Activated CD4-positive, alpha-beta T cell treated with anti-CD3 and anti-CD28 coated beads, Interleukin-2, amount 50 U/mL, for 16 hours (primary cell): ENCODE measurements around the gene GPC6.

Source experiments
- DNase-seq: peaks from one replicate; pipeline ENCODE4 v3.0.0-alpha.2; 2020

GPC6 gene

GRCh38 chr13:93951108-93951507, 724.5 kb downstream of the GPC6 start:
- DNase-seq = no peak

GRCh38 chr13:93951951-93952350, 725.3 kb downstream of the GPC6 start:
- DNase-seq = no peak

DNA sequence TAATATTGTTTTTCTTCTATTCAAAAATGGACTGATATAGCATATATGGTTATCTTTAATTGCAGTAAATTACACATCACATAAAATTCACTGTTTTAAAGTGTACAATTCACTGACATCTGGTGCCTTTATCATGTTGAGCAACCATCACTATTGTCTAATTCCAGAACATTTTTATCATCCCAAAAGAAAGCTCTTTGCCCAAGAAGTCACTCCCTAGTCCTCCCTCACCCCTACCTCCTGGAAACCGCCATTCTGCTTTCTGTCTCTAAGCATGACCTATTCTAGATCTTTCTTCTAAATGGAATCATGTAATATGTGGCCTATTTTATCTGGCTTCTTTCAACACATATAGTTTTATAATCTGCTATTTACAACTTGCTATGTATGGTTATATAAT, 727.2 kb downstream of the GPC6 start:
- no peak for DNase-seq

DNA sequence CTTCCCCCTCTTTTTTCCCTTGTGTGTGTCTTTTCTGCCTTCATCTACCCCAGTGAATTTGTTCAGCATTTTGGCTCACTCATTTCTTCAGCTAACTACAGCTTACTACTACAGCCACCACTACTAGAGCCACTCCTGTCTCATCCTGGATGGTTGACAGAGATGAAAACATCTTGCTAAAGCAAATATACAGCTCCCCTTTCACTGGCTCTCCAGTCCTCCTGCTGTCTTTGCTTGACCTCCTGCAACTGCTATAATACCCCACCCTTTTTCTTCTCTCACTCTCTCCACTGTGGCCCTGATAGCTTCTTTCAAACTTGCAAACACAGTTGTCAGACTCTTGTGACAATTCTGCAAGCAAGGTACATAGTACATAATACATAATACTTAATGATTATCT, 729.3 kb downstream of the GPC6 start:
- DNase-seq = no peak

DNA sequence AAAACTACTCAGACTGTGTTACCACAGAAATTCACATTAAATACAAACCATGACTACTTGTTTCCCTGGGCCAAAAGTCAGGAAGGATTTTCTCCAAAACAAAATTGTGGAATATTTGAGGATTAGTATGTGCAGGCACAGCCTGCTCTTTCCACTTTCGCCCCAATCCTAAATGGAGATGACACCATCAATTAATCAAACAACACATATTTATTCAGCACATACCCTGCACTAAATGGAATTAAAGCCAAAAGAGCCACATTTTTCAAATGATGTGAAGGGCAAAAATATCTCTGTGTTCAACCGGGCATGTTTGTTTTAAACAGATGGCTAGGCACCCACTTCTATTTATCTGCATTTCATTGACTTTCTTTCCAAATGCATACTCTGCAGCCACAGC, 729.8 kb downstream of the GPC6 start:
- no peak for DNase-seq

DNA sequence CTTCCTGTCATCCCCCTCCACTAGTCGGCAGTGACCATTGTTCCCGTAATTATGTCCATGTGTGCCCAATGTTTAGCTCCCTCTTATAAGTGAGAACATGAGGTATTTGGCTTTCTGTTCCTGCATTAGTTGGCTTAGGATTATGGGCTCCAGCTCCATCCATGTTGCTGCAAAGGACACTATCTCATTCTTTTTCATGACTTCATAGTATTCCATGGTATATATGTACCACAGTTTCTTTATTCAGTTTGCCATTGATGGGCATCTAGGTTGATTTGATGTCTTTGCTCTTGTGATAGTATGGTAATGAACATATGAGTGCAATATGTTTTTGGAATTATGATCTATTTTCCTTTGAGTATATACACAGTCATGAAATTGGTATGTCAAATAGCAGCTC, 730.8 kb downstream of the GPC6 start:
- no peak for DNase-seq

- DNase-seq = no peak
These were observed 733.4 kb downstream of the GPC6 start for GRCh38 chr13:93959796-93960533.

- DNase-seq = no peak
These were observed 736.9 kb downstream of the GPC6 start for GRCh38 chr13:93963266-93964145.

- DNase-seq = no peak
These were observed 737.5 kb downstream of the GPC6 start for GRCh38 chr13:93964146-93964512.

- DNase-seq = no peak
These were observed 739.0 kb downstream of the GPC6 start for GRCh38 chr13:93965587-93965986.

GRCh38 chr13:93966267-93966936, 739.8 kb downstream of the GPC6 start:
- DNase-seq = no peak

DNA sequence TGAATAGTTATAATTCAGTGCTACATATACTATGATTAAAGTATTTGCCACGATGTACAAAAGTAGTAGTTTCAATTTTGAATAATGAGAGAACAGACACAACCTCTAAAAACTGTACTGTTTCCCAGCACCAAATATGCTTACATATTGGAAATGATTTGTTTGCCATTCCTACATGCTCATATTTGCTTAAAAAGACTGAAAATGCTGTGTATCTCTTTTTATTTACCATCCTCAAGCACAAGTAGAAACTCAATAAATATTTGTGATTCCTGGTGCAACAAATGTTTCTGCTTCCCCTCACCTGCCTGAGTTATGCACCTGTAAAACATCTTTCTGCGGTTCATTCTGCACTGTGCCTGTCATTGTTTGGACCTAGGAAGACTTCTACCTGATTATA, 740.7 kb downstream of the GPC6 start:
- DNase-seq = no peak

- no peak for DNase-seq
These were observed 748.6 kb downstream of the GPC6 start for GRCh38 chr13:93975242-93975641.

GRCh38 chr13:93976528-93976927, 749.9 kb downstream of the GPC6 start:
- no peak for DNase-seq

GRCh38 chr13:93977986-93978385, 751.4 kb downstream of the GPC6 start:
- DNase-seq = no peak

DNA sequence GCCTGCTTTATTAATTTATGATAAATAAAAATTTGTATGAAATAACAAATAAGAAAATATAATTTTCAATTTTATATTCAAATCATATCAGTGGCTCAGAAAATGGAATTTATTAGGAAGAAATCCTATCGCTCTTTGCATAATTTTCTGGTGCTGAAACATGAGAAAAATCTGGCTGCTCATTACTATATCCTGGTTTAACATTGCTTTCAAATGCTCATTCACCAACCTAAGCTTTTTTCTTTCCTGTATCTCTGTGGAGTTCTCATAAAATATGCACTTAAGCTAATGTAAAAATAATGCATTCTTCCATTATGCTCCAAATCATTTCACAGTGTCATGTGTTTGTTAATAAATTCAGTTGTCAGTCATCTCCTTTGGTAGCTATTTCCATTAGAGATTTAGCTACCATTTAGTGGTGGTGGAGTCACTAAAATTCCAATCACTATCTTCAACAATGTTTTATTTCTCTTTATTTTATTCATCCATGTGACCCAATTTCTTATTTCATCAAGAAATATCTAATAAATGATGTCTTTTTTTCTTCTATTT, 754.9 kb downstream of the GPC6 start:
- DNase-seq = no peak

DNA sequence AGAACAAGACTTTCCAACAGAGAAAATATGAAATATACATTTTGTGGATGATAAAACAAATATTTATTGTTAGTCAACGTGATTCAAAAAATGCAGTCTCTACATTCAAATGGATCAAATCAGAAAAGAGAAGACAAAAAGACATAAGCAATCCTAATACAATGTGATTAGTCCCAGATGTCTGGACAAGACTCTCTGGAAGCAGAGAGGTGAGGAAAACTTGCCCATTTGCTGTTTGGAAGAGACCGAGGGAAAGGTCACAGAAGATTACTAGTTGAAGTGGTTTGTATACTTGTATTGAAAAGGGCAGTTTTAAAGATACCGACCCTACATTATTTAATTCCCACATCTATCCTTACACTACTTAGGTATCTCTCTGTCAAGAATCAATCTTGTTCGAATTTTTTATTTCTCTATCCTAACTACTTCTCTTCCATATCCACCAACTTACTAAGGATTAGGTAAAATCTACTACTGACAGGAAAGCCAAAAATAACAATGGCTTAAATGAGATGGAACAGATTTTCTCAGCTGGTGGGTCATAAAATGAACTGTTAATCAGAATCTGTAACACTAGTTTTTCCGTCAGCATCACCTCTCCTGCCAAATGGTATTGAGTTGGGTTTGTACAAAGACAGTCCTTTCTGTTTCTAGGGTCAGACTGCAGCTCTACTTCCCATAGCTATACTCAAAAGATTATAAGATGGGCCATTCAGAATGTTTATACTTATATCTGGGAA, 755.7 kb downstream of the GPC6 start:
- DNase-seq = no peak

- no peak for DNase-seq
These were observed 757.4 kb downstream of the GPC6 start for GRCh38 chr13:93984052-93984451.

DNA sequence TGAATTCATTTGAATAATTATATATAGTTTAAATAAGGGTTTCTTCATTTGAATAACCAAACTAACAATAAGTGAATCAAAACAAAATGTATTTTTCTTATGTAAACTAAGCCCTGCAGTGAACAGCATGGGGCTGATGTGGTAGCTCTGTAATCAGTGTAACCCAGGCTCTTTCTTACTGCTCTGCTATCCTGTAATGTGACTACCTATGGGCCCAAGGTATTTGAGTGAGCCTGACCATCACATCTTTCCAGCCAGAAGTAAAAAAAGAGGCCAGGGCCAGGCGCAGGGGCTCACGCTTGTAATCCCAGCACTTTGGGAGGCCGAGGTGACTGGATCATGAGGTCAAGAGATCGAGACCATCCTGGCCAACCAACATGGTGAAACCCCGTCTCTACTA, 758.3 kb downstream of the GPC6 start:
- DNase-seq = no peak

- DNase-seq = no peak
These were observed 760.9 kb downstream of the GPC6 start for GRCh38 chr13:93987458-93987857.

DNA sequence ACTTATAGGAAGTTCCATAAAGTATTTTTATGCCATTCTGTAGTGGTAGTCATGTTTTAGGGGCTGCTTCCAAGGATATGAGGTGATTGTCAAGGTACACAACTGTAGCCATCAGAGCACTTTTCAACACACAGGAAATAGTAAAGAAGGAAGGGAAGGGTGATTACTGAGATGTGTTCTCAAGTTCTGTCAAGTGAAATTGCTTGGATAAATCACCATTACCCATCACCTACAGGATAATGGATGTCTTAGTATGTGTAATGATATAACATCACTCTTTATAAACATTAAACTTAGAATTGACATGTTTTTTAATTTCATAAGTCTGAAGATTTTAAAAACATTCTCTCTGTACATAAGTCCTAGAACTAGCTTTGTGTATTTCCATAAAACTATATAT, 765.0 kb downstream of the GPC6 start:
- no peak for DNase-seq

- no peak for DNase-seq
These were observed 769.9 kb downstream of the GPC6 start for GRCh38 chr13:93996481-93996880.

GRCh38 chr13:94006296-94006695, 779.7 kb downstream of the GPC6 start:
- DNase-seq = no peak
